DMS114 treated with DMSO at 0.1 percent for 48 hours (cell line): ENCODE measurements around the gene DKKL1.
A peak's percentile ranks its signal among the peaks of the same experiment; 100 is the strongest.
"Not testable (repeated sequence)": the region's sequence is repeated elsewhere in the genome, so short reads cannot be mapped to it uniquely, and the experiment has no call there.

Experiments
- DNase-seq: peaks from one replicate; lab custom pipeline; 2025; ENCODE audit not compliant: unreplicated experiment; lab: John Stamatoyannopoulos, UW

DKKL1 gene

DNA sequence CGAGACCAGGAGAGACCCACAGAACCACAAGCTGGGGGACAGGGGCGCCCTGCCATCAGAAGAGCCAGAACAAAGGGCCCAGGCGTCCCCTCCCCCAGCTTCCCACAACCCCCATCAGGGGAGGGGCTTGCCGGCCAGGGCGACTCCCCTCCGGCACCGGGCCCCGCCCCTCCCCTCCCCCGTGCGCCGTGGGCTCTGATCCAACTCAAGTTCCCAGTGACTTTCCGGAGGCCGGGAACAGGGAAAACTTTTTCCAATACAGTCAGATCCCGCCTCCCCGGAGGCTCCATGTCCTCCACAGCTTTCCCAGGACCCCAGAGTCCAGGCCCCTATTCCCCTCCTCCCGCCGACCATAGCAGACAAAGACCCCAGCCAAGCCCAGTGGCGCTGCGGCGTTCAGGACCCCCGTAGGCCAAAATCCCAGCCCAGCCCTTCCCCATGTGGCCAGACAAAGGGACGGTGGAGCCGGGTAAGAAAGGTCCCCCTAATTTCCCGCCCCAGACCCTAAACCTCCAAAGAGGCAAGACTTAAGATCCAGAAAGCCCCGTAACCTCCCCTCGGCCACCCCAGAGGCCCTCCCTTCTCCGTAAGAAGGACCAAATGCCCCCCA lies 2.1 kb upstream of the DKKL1 start:
- peak; percentile 9 for DNase-seq

DNA sequence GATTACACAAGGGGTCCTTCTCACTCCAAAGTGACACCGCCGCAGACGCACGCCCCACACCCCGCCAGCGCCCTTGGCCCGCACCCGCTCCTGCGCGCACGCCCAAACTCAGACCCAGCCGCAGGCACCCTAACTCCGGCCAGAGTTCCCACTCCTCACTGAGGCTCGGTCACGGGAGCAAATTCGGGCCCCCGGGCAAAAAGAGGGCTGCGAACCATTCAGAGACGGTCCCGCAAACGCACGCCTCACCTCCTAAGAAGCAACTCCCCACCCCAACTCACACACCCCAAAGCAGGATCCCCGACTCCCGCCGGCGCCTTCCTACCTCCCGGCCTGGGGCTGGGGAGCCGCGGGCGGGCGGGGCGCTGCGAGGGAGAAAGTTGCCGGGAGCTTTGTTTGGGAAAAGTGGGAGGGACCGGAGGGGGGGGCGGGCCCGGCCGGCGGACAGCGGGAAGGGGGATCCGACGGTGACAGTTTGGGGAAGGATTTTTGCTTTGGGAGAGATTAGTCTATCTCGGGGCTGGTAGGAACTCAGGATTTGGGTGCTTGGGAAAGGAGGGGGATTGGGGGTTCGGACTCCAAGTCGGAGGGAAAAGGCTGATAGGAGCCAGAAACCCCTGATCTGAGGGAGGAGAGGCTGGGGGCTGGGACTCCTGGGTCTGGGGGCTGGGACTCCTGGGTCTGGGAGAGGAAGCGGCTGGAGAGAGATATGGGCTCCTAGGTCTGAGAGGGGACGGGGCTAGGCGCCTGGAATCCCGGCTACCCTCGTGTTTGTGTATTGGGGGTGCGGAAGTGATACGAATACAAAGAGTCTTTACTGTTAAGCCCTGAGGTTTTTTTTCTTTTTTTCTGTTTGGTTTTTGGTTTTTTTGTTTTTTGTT lies 1.4 kb upstream of the DKKL1 start, which contains the start of gene TEAD2:
Gene TEAD2, minus strand, starts transcription at position 369 of the 881 bp plus-strand sequence. CDS start 2,341 bp downstream, outside the sequence.
- DNase-seq, result peak; percentile 9

- no peak for DNase-seq
Observed at GRCh38 chr19:49362929-49363267, 779 bp upstream of the DKKL1 start.

- no peak for DNase-seq
Observed at GRCh38 chr19:49364083-49364737, 533 bp downstream of the DKKL1 start.

DNA sequence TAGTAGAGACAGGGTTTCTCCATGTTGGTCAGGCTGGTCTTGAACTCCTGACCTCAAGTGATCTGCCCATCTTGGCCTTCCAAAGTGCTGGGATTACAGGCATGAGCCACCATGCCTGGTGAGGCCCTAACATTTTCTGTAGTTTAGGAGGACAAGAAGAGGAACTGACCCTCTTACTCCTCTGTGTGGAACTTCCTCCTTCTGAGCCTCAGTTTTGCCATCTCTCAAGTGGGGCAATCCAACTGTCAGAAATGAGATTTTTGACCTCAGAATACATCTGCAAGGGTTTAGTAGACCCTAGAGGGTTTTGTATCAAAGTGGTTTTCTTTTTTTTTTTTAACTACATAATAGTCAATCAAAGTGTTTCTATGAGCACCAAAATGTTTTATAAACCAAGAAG lies 2.4 kb downstream of the DKKL1 start:
- no peak for DNase-seq

GRCh38 chr19:49368711-49369358 lies 5.2 kb downstream of the DKKL1 start:
- no peak for DNase-seq

GRCh38 chr19:49371184-49371583 lies 7.5 kb downstream of the DKKL1 start:
- DNase-seq, result no peak

DNA sequence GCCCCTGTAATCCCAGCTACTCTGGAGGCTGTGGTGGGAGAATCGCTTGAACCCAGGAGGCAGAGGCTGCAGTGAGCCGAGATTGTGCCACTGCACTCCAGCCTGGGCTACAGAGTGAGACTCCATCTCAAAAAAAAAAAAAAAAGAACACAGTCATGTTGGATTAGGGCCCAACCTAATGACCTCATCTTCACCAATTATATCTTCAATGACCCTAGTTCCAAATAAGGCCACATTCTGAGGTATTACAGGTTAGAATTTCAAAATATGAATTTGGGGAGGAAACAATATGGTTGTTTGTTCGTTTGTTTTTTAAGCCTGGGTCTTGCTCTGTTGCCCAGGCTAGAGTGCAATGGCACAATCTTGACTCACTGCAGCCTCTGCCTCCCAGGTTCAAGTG lies 9.5 kb downstream of the DKKL1 start:
- not testable (repeated sequence) for DNase-seq

GRCh38 chr19:49374665-49375434 lies 11.2 kb downstream of the DKKL1 start:
- no peak for DNase-seq

DNA sequence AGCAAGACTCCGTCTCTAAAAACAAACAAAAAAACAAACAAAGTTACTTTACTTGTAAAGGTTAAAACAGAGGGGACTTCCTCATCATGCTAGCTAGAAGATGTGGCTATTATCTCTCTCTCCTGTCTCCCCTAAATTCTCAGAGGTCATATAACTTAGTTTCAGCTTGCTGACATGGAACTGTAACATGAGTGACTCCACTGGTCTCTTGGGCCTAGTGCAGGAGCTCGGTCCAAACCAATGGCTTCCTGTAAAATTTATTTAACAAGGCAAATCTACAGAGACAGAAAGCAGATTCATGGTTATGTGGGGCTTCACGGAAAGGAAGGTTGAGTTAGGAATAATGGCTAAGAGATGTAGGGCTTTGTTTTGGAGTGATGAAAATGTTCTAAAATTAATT lies 14.8 kb downstream of the DKKL1 start:
- no peak for DNase-seq

- DNase-seq, result no peak
Observed at GRCh38 chr19:49380391-49380790, 16.7 kb downstream of the DKKL1 start.

GRCh38 chr19:49382639-49383038 lies 19.0 kb downstream of the DKKL1 start:
- DNase-seq, result no peak

DNA sequence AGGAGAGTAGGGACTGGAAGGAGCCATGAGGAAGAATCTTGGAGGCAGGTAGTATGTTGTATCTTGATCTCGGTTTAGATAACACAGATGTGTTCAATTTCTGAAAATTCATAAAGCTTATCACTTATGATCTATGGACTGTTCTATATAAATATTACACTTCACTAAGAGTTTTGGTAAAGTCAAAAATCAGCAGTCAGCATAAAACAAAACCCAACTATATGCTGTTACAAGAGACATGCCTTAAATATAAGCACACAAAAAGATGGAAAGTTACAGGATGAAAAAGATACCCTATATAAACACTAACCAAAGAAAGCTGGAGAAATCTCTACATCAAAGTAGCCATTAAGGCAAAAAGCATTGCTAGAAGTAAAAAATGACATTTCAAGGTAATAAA lies 19.9 kb downstream of the DKKL1 start:
- no peak for DNase-seq

- peak; percentile 68 for DNase-seq
Observed at GRCh38 chr19:49387936-49388372, 24.3 kb downstream of the DKKL1 start, which contains the start of gene KASH5. TSS of gene KASH5 (plus strand) at chr19:49388249. CDS start at chr19:49390884, 2,635 bp downstream.

- DNase-seq, result no peak
Observed at GRCh38 chr19:49389406-49389805, 25.7 kb downstream of the DKKL1 start.

- no peak for DNase-seq
Observed at GRCh38 chr19:49390131-49390928, 26.7 kb downstream of the DKKL1 start.

GRCh38 chr19:49390929-49391359 lies 27.3 kb downstream of the DKKL1 start:
- DNase-seq, result no peak

- DNase-seq, result peak; percentile 39
Observed at GRCh38 chr19:49391581-49392399, 28.1 kb downstream of the DKKL1 start.

GRCh38 chr19:49393881-49394280 lies 30.2 kb downstream of the DKKL1 start:
- DNase-seq, result no peak
